NT2/D1 (cell line): Measurements from ENCODE around the gene ZBTB45.
"Not testable (repeated sequence)": the region's sequence is repeated elsewhere in the genome, so short reads cannot be mapped to it uniquely, and the experiment has no call there.

Source experiments
- DNase-seq: peaks from one replicate; pipeline ENCODE4 v3.0.0-alpha.2; 2011; ENCODE audit warnings: low read depth, low spot score
- H3K27me3 ChIP-seq: 2 replicates; pipeline ENCODE4 v1.6.0; 2011; ENCODE audit warnings: mild to moderate bottlenecking; ENCODE audit not compliant: insufficient read length, insufficient read depth
- H3K36me3 ChIP-seq: 2 replicates; pipeline ENCODE4 v1.6.1; 2011; ENCODE audit warnings: mild to moderate bottlenecking, low read length, mixed read lengths; ENCODE audit not compliant: insufficient read depth, insufficient read length
- H3K4me1 ChIP-seq: 2 replicates; pipeline ENCODE4 v1.5.1; 2011; ENCODE audit not compliant: insufficient read depth, insufficient read length
- H3K4me3 ChIP-seq: 2 replicates; pipeline ENCODE4 v1.5.1; 2011; ENCODE audit warnings: low read depth; ENCODE audit not compliant: insufficient read length
- H3K9ac ChIP-seq: 2 replicates; pipeline ENCODE4 v1.6.0; 2011; ENCODE audit warnings: low read depth; ENCODE audit not compliant: insufficient read length
- H3K9me3 ChIP-seq: 2 replicates; pipeline ENCODE4 v1.5.1; 2011; ENCODE audit warnings: mild to moderate bottlenecking, low read length; ENCODE audit not compliant: insufficient read depth
- SUZ12 ChIP-seq: IDR thresholded peaks from 2 replicates; pipeline ENCODE4 v1.6.1; 2011; ENCODE audit not compliant: insufficient read length, insufficient read depth; ENCODE audit errors: extremely low read depth
- YY1 ChIP-seq: IDR thresholded peaks from 2 replicates; pipeline ENCODE4 v1.6.1; 2011; ENCODE audit not compliant: insufficient read length, insufficient read depth
- ZNF274 ChIP-seq: IDR thresholded peaks from 2 replicates; pipeline ENCODE4 v1.6.1; 2011; ENCODE audit warnings: mild to moderate bottlenecking, low read depth, low read length

ZBTB45 gene

DNA sequence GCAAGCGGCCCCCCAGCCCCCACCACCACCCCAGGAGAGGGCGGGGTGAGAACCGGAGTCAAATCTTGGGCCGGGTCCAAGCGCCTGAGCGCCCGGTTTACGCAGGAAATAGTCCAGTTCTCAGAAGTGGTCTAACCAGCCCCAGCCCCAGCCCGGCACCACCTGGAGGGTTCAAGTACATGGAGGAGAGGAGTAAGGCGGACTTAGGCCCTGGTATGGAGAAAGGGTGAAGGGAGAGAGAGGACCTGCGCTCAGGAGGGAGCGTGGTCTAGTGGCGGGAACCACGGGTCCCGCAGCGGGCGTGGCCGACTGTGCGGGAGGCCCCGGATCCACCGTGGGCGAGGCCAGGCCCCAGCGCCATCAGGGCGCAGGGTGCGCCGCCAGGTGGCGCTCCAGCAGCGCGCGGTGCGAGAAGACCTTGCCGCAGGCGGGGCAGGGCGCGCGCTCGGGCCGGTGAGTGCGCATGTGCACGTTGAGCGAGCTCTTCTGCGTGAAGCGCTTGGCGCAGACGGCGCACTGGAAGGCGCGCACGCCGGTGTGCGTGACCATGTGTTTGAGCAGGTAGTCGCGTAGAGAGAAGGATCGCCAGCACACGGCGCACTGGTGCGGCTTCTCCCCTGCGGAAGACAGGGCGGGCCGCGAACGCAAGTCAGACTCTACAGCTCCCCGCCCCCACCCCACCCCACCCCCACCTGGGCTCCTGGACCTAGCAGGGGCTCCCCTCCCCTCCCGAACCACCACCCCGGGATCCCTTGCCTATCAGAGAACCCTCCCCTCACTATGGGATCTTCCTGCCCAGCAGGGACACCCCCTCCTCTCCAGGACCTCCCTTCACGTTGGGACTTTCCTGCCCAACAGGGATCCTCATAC is 5.7 kb downstream of the ZBTB45 start:
- DNase-seq = peak; percentile 87
- TF ChIP-seq ZNF274 = no peak
- TF ChIP-seq SUZ12 = no peak
- no peak for TF ChIP-seq YY1
- Histone ChIP-seq H3K36me3 (peaks cover 17% of the 10 kb centered on the region), H3K27me3 (no peaks in the 10 kb centered on the region), H3K4me3 (peak overlapping the region; percentile 65), H3K9ac (peak overlapping the region; percentile 95), H3K9me3 (no peaks in the 10 kb centered on the region), H3K4me1 (peaks cover 15% of the 10 kb centered on the region)

- TF ChIP-seq ZNF274 (no peak), SUZ12 (no peak), YY1 (no peak)
- Histone ChIP-seq H3K9ac (peak overlapping the region; percentile 56), H3K27me3 (no peaks in the 10 kb centered on the region), H3K36me3 (peaks cover 17% of the 10 kb centered on the region), H3K4me3 (no peak overlapping the region), H3K9me3 (no peaks in the 10 kb centered on the region), H3K4me1 (peaks cover 15% of the 10 kb centered on the region)
- no peak for DNase-seq
Observed at GRCh38 chr19:58513213-58513693, 6.4 kb downstream of the ZBTB45 start.

GRCh38 chr19:58511353-58512208 is 8.0 kb downstream of the ZBTB45 start, which contains the start of gene SLC27A5:
Gene SLC27A5, minus strand, starts transcription at chr19:58511992. Its CDS starts 37 bp downstream, at chr19:58511955.
- TF ChIP-seq ZNF274 = no peak
- TF ChIP-seq YY1 = no peak
- no peak for TF ChIP-seq SUZ12
- Histone ChIP-seq H3K27me3 (no peaks in the 10 kb centered on the region), H3K9me3 (peaks cover 9% of the 10 kb centered on the region; the same call in 1 of the 2 replicates), H3K9ac (peak within 1 kb of the TSS; percentile 13), H3K36me3 (peaks cover 6% of the 10 kb centered on the region), H3K4me1 (peaks cover 4% of the 10 kb centered on the region), H3K4me3 (no peak within 1 kb of the TSS)
- DNase-seq = no peak

GRCh38 chr19:58510084-58510862 is 9.3 kb downstream of the ZBTB45 start:
- no peaks in the 10 kb centered on the region for H3K27me3 ChIP-seq
- H3K9ac ChIP-seq = no peak overlapping the region
- H3K4me1 ChIP-seq = peaks cover under 1% of the 10 kb centered on the region
- peaks cover 3% of the 10 kb centered on the region for H3K36me3 ChIP-seq
- DNase-seq = no peak
- H3K4me3 ChIP-seq = no peak overlapping the region
- peaks cover 9% of the 10 kb centered on the region; the same call in 1 of the 2 replicates for H3K9me3 ChIP-seq
- no peak for TF ChIP-seq SUZ12
- no peak for TF ChIP-seq YY1
- TF ChIP-seq ZNF274 = no peak

DNA sequence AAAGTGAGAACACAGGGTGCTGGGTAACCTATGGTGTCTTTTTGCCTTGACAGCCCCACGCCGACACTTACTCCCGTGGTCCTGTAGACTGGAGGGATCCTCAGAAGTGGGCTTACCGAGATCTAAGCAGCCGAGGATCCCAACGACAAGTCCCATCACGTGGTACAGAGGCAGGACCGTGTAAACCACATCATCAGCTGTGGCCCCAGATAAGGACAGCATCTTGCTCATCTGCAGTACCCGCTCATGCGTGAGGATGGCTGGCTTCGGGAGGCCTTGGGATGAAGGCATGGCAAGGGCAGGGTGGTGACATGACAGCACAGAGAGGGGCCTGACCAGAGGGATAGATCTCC is 9.9 kb downstream of the ZBTB45 start:
- Histone ChIP-seq H3K9me3 (peaks cover 9% of the 10 kb centered on the region; the same call in 1 of the 2 replicates), H3K4me3 (no peak overlapping the region), H3K36me3 (peaks cover 3% of the 10 kb centered on the region), H3K27me3 (no peaks in the 10 kb centered on the region), H3K9ac (no peak overlapping the region), H3K4me1 (no peaks in the 10 kb centered on the region)
- TF ChIP-seq YY1 (no peak), ZNF274 (no peak), SUZ12 (no peak)
- DNase-seq = no peak

- not testable (repeated sequence) for H3K36me3 ChIP-seq, H3K9ac ChIP-seq, H3K4me1 ChIP-seq, H3K27me3 ChIP-seq, DNase-seq, H3K9me3 ChIP-seq, H3K4me3 ChIP-seq
Observed at GRCh38 chr19:58507602-58508223, 11.9 kb downstream of the ZBTB45 start.
